NOMO-1 treated with dmso at 0.1 percent for 144 hours (cell line): ENCODE data around the gene TRIP12.
"Not testable (repeated sequence)": the region's sequence is repeated elsewhere in the genome, so short reads cannot be mapped to it uniquely, and the experiment has no call there.

ENCODE experiments used
- DNase-seq: peaks from one replicate; lab custom pipeline; 2025; ENCODE audit not compliant: unreplicated experiment; lab: John Stamatoyannopoulos, UW

The TRIP12 gene

DNA sequence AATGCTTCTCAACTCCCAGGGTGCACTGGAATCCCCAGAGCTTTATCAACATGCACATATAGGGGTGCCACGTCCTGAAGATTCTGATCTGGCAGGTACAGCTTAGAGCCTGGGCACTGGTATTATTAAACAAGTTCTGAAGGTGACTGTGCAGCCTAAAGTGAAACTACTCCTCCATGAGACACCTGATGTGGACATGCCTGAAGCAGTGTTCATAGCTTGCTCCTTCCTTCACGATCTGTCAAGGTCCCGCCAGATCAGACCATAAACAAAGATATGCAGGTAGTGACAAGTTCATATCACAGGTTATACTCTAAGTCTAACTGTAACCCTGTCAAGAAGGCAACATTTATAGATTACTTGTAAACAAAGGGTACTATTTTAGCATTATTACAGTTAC lies 142.2 kb downstream of the TRIP12 start:
- no peak for DNase-seq

DNA sequence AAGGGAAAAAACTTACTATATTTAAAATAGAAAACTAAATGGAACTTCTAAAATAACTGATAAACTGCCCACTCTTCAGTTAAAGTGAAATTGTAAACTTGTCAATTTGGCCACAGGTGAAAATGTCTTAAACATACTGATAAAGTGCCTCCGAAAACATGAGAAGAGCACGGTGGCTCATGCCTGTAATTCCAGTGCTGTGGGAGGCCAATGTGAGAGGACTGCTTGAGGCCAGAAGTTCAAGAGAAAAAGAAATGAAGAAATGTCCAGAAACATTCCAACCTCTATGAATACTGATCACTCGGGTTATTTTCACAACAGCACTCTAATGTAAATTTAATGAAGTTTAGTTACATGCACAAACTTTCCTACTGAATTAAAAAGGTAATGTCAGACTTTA lies 144.1 kb downstream of the TRIP12 start:
- DNase-seq = no peak

DNA sequence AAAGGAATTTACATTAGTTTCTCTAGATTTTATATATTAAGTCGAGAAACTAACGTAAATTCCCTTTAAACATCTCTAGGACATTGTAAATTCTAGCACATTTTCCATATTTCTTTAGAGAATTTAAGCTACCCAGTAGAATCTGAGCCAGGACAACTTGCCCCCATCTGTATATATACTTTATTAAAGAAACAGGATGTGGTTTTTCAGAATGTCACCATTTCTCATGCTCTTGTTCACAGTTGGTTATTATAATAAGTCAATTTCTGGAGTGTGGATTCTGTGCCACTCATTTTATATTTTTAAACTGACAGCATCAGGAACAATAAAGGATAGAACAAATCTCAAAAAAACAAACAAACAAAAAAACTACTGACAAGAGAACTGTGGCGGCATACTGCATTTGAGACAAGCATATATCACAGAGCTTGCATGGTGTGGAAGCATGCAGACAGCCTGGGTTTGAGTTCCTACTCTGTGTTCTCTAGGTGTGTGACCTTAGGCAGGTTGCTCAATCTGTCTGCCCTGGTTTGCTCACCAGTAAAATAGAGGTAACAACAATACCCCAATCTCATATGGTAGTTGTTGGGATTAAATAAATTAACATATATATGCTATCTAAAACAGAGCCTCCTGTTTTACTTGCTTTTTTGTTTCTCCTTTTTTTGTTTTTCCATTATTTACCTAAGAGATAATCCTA lies 146.0 kb downstream of the TRIP12 start:
- no peak for DNase-seq

DNA sequence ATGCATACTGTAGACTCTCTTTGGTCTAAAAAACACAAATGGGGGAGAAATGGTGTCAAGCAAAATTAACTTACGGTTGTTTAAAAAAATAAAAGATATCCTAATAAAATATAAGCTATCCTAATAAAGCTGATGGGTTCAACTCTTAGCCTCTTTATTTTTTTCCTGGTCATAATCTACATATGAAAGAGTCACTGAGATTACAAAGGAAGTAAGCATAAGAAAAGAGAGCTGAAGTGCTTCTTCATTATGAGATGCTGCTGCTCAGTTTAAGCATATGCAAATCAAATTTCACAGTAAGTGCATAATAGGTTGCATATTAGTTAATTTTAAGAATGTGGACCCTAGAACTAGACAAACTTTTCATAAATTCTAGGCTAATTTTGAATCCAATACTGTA lies 147.6 kb downstream of the TRIP12 start:
- DNase-seq = no peak

DNA sequence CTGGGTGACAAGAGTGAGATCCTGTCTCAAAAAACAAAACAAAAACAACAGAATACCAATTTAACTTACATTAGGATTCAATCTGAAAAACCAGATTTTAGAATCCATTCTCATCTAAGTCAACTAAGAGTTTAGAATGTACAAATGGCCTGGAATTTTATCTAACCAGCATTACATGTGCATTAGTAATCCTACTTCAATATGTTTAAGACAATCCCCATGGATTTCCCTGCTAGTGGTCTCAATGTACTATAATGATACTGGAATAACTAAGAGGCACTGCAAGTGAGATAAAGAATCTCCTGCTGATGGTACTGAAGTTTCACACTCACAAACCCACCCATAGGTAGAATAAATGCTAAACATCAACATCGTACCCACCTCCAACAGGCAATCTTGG lies 153.6 kb downstream of the TRIP12 start:
- DNase-seq = no peak

DNA sequence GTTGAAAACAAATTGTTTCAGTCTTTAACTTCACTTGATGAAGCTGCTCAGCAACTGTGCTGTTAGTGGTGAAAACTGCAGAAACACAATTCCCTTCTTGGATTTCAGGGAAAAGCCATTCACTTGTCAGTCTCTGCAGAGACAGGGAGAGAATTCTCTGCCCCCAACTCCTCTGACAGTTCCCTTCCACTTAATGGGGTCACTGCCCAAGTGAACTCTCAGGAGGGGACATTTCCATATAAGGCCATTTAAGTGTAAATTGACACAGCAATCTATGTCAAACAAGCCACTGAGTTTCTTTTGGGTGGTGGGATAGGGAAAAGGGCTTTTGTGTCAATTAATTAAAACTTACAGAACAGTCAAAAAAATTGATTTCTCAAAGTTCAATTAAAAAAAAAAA lies 156.1 kb downstream of the TRIP12 start:
- no peak for DNase-seq

DNA sequence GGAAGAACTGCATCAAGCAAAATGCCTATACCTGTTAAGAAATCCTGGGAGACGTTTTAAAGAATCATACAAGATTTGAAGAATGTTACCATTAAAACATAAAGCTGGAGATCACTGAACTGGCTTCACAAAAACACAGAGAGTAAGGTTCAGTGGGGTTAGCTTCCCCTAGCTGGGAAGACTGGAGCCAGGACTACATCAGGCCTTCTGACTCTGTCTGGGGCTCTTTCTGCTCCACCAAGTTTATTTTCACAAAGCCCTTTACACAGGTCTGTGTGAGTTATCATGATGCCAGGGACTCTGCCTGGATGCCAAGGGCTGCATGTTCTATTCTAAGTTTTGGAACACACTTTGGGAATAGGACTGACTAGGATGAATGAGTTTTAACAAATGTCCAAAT lies 160.1 kb downstream of the TRIP12 start:
- DNase-seq = no peak

DNA sequence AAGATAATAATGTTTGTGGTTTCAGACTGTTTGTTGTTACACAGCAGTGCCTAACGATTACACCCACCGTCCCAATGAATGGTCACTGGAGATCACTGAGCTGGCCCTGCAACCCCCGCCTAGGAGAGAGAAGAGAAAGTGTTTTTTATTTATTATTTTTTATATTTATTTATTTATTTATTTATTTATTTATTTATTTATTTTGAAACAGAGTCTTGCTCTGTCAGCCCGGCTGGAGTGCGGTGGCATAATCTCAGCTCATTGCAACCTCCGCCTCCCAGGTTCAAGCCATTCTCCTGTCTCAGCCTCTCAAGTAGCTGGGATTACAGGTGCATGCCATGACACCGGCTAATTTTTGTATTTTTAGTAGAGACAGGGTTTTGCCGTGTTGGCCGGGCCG lies 164.3 kb downstream of the TRIP12 start:
- not testable (repeated sequence) for DNase-seq

DNA sequence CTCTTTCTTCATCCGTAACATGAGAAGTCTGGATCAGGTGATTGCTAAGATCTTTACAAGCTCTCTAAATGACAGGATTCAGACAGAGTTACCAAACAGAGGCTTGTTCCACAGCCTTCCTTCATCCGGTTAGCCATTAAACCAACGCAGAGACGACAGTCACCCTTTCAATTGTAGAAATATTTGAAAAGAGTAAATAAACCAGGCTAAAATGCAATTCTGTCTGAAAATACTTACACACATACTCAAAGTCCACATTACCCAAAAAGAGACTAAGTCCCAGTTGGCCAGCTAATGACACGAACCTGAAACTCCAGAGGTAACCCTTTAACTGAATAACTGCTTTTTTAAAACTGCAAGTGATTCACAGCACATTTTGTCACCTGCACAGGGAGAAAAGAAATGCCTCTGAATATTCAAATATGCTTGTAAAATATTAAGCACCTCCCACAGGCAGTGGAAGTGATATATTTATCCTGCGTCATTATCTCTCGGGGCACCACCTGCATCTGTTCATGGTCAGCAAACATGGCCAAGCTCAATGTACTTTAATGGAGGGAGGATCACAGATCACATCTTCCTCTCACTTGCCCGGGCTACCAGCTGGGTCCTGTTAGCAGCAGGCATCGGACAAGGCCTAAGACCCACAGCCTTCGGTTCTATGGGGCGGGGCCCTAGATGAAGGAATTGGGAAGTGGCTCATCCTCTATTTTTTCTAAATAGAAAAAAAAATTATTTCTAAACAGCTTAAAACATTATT lies 168.7 kb downstream of the TRIP12 start:
- DNase-seq = no peak

DNA sequence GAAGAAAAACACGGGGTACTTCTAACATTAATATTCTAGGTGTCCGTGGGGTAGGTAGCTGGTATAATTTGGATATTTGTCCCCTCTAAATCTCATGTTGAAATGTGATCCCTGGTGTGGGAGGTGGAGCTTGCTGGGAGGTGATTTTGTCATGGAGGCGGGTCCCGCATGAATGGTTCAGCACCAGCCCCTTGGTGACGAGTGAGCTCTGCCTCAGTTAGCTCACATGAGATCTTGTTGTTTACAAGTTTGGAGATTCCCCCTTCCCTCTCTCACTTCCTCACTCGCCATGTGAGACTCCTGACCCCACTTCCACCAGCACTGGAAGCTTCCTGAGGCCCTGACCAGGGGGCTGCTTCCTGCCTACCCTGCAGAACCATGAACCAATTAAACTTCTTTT lies 172.0 kb downstream of the TRIP12 start:
- DNase-seq = no peak

DNA sequence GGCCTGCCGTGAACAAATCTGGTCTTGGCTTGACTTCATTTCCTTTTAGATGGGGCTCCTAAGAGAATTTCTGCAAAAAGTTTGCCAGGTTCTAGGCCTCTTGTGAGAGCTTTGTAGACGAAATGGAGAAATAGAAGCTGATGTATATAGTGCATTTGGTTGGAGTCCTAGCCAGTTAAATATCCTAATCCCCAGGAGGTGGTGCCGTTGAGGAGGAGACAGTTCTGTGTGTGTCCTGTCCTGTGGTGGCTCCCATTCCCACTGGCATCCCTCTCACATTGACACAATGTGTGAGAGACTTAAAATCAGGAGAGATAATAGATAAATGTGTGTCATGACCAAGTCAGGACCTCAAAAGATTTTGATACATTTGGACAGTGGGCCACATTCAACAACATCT lies 172.9 kb downstream of the TRIP12 start:
- no peak for DNase-seq

DNA sequence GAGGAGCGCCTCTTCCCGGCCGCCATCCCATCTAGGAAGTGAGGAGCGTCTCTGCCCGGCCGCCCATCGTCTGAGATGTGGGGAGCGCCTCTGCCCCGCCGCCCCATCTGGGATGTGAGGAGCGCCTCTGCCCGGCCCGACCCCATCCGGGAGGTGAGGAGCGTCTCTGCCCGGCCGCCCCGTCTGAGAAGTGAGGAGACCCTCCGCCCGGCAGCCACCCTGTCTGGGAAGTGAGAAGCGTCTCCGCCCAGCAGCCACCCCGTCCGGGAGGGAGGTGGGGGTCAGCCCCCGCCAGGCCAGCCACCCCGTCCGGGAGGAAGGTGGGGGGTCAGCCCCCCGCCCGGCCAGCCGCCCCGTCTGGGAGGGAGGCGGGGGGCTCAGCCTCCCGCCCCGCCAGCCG lies 179.1 kb downstream of the TRIP12 start:
- not testable (repeated sequence) for DNase-seq

DNA sequence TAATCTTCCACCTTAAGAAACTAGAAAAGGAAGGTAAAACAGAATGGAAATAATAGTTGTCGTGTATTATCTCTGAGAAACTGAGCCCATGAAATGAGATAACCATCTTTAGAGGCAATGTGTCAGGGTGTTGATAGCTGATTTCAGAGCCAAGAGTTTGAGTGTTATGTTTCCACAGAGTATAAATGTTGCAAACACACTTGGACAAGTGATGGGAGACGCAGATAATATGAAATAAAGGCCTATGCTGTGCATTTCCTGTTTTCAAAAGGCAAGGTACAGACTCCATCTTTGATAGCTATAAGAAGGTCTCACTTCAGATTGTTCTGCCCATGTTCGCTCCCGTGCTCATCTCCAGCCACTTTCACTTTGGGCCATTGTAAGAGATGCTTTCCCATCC lies 181.5 kb downstream of the TRIP12 start:
- no peak for DNase-seq

DNA sequence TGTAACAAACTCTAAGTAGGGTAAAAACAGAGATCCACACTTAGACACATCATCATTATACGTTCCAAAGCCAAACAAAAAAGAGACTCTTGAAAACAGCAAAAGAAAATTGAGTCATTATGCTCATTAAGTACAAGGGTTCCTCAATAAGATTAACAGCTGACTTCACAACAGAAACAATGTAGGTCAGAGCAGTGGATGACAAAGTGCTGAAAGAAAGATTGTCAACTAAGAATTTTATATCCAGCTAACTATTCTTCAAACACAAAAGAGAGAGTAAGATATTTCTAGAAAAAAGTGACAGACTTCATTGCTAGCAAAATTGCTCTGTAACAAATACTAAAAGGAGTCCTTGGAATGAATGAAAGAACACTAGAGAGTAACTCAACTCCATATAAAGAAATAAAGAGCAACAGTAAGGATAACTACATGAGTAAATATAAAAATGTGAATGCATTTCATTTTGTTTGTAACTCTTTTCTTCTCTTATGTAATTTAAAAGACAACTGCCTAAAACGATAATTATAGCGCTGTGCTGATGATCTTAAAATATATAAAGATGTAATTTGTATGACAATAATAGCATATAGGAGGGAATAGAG lies 183.7 kb downstream of the TRIP12 start:
- no peak for DNase-seq

DNA sequence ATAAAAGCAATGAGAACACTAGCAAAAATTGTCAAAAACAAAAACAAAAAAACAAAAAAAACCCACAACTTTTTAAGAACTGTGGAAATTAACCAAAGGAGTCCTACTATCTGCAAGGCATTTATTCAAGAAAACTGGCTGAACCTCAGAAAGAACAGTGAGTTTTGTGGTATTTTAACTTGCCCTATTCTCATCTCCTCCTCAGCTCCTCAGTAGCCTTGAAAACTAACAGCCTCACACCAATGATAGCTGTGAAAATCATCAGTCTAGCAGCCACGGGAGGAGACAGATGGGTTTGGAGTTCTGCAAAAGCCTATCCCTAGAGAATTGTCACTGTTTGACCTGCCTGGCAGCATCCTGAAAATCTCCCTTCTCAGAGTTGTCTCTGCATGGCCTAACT lies 187.4 kb downstream of the TRIP12 start:
- DNase-seq = no peak

DNA sequence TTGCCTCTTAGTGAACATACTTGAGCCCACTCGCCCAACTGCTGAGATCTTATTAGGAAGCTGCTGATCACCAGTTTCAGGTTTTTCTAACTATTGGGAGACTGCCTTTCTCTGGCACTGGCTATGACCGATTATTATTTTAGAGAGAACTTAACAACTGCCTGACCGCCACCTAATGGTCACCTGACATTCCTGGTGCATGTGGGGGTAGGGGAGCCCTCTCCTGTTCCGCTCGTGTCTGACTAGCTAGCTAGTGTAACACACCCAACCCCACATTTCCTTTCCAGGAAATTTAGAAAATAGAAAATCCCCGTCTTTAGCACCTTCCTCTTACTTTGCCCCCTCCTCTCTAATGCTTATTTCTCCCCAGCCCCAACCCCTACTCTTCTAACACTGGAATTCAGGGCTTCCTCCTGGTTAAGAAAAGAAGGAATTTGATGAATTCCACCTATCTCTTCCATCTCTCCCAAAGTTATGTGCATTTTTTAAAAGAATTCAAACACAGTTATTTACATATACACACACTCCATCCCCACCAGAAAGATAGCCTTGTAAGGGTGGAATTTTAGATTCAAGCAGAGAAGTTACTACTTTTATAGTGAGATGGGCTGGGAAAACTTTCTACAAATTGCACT lies 188.1 kb downstream of the TRIP12 start:
- no peak for DNase-seq

DNA sequence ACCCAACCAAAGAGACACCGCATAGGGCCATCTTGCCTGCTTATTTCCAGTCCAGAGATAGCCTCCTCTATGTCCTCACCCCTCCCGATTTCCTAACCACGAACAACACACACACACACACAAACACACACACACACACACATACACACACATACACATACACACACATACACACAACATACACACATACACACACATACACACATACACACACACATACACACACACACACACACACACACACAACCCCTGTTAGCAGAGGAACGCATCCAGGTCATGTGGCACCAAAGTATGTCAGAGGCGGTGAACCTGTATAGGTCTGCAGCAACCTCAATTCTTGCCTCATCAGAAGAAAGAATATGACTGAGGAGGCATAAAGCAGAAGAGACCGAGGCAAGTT lies 188.9 kb downstream of the TRIP12 start:
- no peak for DNase-seq

DNA sequence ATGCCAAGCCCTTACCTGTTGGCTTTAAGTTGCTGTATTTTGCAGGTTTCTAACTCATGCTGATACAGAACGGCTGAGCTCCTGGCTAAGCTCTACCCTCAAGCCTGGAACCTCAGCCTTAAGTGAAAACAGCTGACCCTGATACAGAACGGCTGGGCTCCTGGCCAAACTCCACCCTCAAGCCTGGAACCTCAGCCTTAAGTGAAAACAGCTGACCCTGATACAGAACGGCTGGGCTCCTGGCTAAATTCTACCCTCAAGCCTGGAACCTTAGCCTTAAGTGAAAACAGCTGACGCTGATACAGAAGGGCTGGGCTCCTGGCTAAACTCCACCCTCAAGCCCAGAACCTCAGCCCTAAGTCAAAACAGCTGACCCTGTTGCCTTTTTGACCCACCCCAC lies 189.9 kb downstream of the TRIP12 start:
- DNase-seq = no peak

DNA sequence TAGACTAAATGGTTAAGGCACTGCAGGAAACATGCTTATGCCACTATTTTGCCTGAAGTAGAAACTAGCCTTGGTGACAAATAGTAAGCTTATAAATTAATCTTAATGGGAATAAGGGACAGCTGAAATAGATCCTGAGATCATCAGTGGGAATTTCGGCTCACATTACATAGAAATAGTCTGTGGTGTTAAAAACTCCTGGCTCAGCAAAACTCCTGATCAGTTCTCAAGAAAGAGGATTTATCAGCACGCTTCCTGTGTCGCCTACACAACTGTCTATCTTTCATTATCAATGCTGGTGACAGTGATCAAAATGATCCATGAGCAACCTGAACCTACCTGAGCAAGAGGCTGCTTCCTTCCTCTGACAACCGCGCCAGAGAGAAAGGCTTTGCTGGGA lies 190.4 kb downstream of the TRIP12 start:
- DNase-seq = no peak

DNA sequence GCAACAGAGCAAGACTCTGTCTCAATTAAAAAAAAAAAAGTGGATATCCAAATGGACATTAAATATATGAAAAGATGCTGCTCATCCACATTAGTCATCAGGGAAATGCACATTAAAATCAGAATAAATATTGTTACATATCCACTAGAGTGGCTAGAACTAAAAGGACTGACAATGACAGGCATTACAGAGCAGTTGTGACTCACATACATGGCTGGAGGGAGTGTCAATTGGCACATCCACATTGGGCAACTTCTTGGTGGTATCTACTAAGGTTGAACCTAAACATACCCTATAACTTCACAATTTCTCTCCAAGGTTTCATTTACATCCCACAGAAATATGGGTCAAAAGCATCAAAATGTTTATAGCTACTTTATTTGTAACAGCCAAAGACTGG lies 193.4 kb downstream of the TRIP12 start:
- DNase-seq = no peak

DNA sequence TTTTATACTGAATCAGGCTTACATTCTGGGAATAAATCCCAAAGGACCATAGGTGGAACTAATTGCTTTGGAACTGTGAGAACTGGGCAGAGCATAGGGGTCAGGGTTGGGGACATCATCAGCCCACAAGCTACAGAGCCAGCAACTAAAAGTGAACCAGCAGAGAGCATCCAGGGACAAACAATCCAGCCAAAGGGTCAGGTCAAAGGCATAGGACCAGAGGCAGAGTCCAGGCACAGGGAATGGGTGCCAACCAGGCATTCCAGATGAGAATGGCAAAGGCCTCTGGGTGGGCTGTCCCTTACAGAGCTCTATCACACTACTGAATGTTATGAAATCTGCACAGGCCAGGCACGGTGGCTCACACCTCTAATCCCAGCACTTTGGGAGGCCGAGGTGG lies 195.2 kb downstream of the TRIP12 start:
- DNase-seq = no peak
